Activated naive CD8-positive, alpha-beta T cell treated with anti-CD3 and anti-CD28 coated beads for 36 hours (primary cell): ENCODE data around the gene FAM135A. TPM values are rescaled to one million over a fixed set of nuclear protein-coding genes. Genes with fewer than 3 reads are reported as not detected.
"Not testable (repeated sequence)": the region's sequence is repeated elsewhere in the genome, so short reads cannot be mapped to it uniquely, and the experiment has no call there.

ENCODE experiments used
- DNase-seq: peaks from one replicate; pipeline ENCODE4 v3.0.0; 2021
- H3K27ac Mint-ChIP-seq: one replicate; pipeline ENCODE4 v1.8.0; 2022; ENCODE audit warnings: mild to moderate bottlenecking, moderate library complexity, mixed read lengths
- H3K27me3 Mint-ChIP-seq: one replicate; pipeline ENCODE4 v1.8.0; 2022; ENCODE audit warnings: mild to moderate bottlenecking, mixed read lengths
- H3K36me3 Mint-ChIP-seq: one replicate; pipeline ENCODE4 v1.8.0; 2021; ENCODE audit warnings: mild to moderate bottlenecking, mixed read lengths
- H3K4me1 Mint-ChIP-seq: one replicate; pipeline ENCODE4 v1.8.0; 2021; ENCODE audit warnings: mixed read lengths
- H3K4me3 Mint-ChIP-seq: one replicate; pipeline ENCODE4 v1.8.0; 2022; ENCODE audit warnings: mild to moderate bottlenecking, moderate library complexity, mixed read lengths
- H3K9me3 Mint-ChIP-seq: one replicate; pipeline ENCODE4 v1.8.0; 2022; ENCODE audit warnings: mixed read lengths
- total RNA-seq, 2 experiments: library from RNA; stranded (reverse); gene quantifications; one replicate each; pipeline ENCODE4 v1.2.3, GENCODE V29; 2021

The FAM135A gene
- total RNA-seq, 2 experiments from 2014 or later, result 6.5 to 7.3 TPM

GRCh38 chr6:70527071-70527737 lies 113.9 kb downstream of the FAM135A start:
- DNase-seq, result no peak
- Mint-ChIP-seq H3K4me1 (peaks cover 6% of the 10 kb centered on the region), H3K4me3 (no peak overlapping the region), H3K27me3 (no peaks in the 10 kb centered on the region), H3K27ac (no peak overlapping the region), H3K36me3 (peaks cover 7% of the 10 kb centered on the region), H3K9me3 (no peaks in the 10 kb centered on the region)

DNA sequence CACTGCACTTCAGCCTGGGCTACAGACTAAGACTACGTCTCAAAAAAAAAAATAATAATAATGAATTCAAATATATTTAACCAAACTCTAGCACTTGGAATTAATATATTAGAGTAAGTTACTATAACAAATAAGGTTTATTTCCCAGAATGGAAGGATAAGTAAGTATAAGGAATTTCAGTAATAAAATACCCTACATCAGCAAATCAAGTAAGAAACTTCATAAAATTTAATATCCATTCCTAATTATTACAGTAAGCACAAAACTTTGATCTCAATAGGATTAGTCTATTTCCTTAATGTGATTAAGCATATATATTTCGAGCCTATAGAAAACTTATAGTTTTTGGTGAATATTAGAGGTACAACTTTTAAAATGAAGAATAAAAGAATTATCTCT lies 116.7 kb downstream of the FAM135A start:
- H3K4me3 Mint-ChIP-seq, result no peak overlapping the region
- H3K4me1 Mint-ChIP-seq, result peaks cover 6% of the 10 kb centered on the region
- H3K9me3 Mint-ChIP-seq, result no peaks in the 10 kb centered on the region
- DNase-seq, result no peak
- H3K27me3 Mint-ChIP-seq, result no peaks in the 10 kb centered on the region
- no peak overlapping the region for H3K27ac Mint-ChIP-seq
- peaks cover 4% of the 10 kb centered on the region for H3K36me3 Mint-ChIP-seq

- Mint-ChIP-seq H3K4me3 (no peak overlapping the region), H3K27ac (no peak overlapping the region), H3K27me3 (no peaks in the 10 kb centered on the region), H3K36me3 (peaks cover 3% of the 10 kb centered on the region), H3K9me3 (no peaks in the 10 kb centered on the region), H3K4me1 (peaks cover 6% of the 10 kb centered on the region)
- no peak for DNase-seq
Measured at GRCh38 chr6:70531133-70531532, 117.8 kb downstream of the FAM135A start.

- peaks cover 8% of the 10 kb centered on the region for H3K36me3 Mint-ChIP-seq
- no peak overlapping the region for H3K4me3 Mint-ChIP-seq
- no peak for DNase-seq
- H3K27ac Mint-ChIP-seq, result no peak overlapping the region
- H3K4me1 Mint-ChIP-seq, result peaks cover 3% of the 10 kb centered on the region
- H3K9me3 Mint-ChIP-seq, result no peaks in the 10 kb centered on the region
- no peaks in the 10 kb centered on the region for H3K27me3 Mint-ChIP-seq
Measured at GRCh38 chr6:70537266-70537665, 124.0 kb downstream of the FAM135A start.

GRCh38 chr6:70538376-70538775 lies 125.1 kb downstream of the FAM135A start:
- no peak overlapping the region for H3K27ac Mint-ChIP-seq
- no peaks in the 10 kb centered on the region for H3K27me3 Mint-ChIP-seq
- H3K4me3 Mint-ChIP-seq, result no peak overlapping the region
- no peaks in the 10 kb centered on the region for H3K9me3 Mint-ChIP-seq
- no peak for DNase-seq
- peaks cover 8% of the 10 kb centered on the region for H3K36me3 Mint-ChIP-seq
- H3K4me1 Mint-ChIP-seq, result peaks cover 3% of the 10 kb centered on the region

DNA sequence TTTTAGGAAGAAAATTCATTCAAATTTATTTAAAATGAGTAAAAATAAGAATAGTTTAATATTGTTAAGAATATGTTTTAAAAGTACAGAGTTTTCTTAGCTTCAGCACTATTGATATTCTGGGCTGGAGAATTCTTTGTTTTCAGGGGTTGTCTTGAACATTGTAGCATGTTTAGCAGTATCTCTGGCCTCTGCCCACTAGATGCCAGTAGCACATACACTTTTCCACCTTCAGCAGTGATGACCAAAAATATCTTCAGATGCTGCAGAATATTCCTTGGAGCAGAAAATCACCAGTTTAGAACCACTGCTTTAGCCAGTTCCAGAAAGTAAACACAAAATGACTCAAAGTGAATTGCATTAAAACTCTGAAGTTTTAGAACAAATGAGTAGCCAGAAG lies 134.0 kb downstream of the FAM135A start:
- H3K4me3 Mint-ChIP-seq, result no peak overlapping the region
- DNase-seq, result no peak
- H3K9me3 Mint-ChIP-seq, result no peaks in the 10 kb centered on the region
- no peak overlapping the region for H3K27ac Mint-ChIP-seq
- no peaks in the 10 kb centered on the region for H3K4me1 Mint-ChIP-seq
- no peaks in the 10 kb centered on the region for H3K27me3 Mint-ChIP-seq
- no peaks in the 10 kb centered on the region for H3K36me3 Mint-ChIP-seq

- Mint-ChIP-seq H3K36me3 (no peaks in the 10 kb centered on the region), H3K4me3 (no peak overlapping the region), H3K9me3 (no peaks in the 10 kb centered on the region), H3K27me3 (no peaks in the 10 kb centered on the region), H3K4me1 (no peaks in the 10 kb centered on the region), H3K27ac (no peak overlapping the region)
- no peak for DNase-seq
Measured at GRCh38 chr6:70547905-70548304, 134.6 kb downstream of the FAM135A start.

DNA sequence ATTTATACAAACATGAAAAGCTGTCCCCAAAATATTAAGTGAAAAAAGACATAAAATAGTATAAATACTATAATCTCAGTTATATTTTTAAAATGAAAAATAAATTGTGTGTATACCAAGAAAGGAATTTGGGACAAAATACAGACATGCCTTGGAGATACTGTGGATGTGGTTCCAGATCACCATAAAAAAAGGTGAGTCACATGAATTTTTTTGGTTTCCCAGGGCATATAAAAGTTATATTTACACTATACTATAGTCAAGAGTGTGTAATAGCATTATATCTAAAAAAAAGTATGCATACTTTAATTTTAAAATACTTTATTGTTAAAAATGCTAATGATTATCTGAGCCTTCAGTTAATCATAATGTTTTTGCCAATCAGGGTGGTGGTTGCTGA lies 136.0 kb downstream of the FAM135A start:
- DNase-seq, result no peak
- Mint-ChIP-seq H3K9me3 (no peaks in the 10 kb centered on the region), H3K36me3 (no peaks in the 10 kb centered on the region), H3K4me3 (no peak overlapping the region), H3K27ac (no peak overlapping the region), H3K27me3 (no peaks in the 10 kb centered on the region), H3K4me1 (no peaks in the 10 kb centered on the region)

- Mint-ChIP-seq H3K27me3 (no peaks in the 10 kb centered on the region), H3K36me3 (no peaks in the 10 kb centered on the region), H3K9me3 (no peaks in the 10 kb centered on the region), H3K27ac (no peak overlapping the region), H3K4me1 (no peaks in the 10 kb centered on the region), H3K4me3 (no peak overlapping the region)
- no peak for DNase-seq
Measured at GRCh38 chr6:70551566-70551965, 138.3 kb downstream of the FAM135A start.

DNA sequence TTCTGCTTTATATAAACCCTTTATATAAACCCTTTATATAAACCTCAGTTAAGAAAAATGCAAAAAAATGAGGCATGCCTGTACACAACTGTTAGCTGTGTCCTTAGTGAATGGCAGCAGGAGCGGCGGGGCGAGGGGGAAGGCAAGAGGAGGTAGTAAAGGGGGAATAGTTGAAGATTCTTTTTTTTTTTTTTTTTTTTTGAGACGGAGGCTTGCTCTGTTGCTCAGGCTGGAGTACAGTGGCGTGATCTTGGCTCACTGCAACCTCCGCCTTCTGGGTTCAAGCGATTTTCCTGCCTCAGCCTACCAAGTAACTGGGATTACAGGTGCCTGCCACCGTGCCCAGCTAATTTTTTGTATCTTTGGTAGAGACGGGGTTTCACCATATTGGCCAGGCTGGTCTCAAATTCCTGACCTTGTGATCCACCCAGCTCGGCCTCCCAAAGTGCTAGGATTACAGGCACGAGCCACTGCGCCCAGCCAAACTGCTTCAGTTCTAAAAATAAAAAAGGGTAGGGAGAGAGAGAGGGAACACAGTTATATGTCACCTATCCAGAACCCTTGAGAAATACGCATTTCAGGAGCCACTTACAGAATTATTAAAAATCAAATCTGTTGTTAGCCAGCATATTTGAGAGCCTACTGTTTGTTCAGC lies 139.1 kb downstream of the FAM135A start:
- not testable (repeated sequence) for H3K4me1 Mint-ChIP-seq, H3K36me3 Mint-ChIP-seq

GRCh38 chr6:70552974-70553373 lies 139.7 kb downstream of the FAM135A start:
- H3K27me3 Mint-ChIP-seq, result no peaks in the 10 kb centered on the region
- peaks cover 3% of the 10 kb centered on the region for H3K36me3 Mint-ChIP-seq
- H3K9me3 Mint-ChIP-seq, result no peaks in the 10 kb centered on the region
- H3K4me1 Mint-ChIP-seq, result peaks cover 11% of the 10 kb centered on the region
- DNase-seq, result no peak
- H3K27ac Mint-ChIP-seq, result no peak overlapping the region
- no peak overlapping the region for H3K4me3 Mint-ChIP-seq

More for the DNA sequence above, 139.1 kb downstream of the FAM135A start:
- H3K27ac Mint-ChIP-seq, H3K9me3 Mint-ChIP-seq, H3K27me3 Mint-ChIP-seq, DNase-seq, H3K4me3 Mint-ChIP-seq: not testable (repeated sequence)

GRCh38 chr6:70557998-70558397 lies 144.7 kb downstream of the FAM135A start:
- DNase-seq, result no peak
- peak overlapping the region; percentile 78 for H3K27ac Mint-ChIP-seq
- H3K36me3 Mint-ChIP-seq, result peaks cover 3% of the 10 kb centered on the region
- peaks cover under 1% of the 10 kb centered on the region for H3K27me3 Mint-ChIP-seq
- no peaks in the 10 kb centered on the region for H3K9me3 Mint-ChIP-seq
- H3K4me1 Mint-ChIP-seq, result peaks cover 19% of the 10 kb centered on the region
- peak overlapping the region; percentile 13 for H3K4me3 Mint-ChIP-seq

DNA sequence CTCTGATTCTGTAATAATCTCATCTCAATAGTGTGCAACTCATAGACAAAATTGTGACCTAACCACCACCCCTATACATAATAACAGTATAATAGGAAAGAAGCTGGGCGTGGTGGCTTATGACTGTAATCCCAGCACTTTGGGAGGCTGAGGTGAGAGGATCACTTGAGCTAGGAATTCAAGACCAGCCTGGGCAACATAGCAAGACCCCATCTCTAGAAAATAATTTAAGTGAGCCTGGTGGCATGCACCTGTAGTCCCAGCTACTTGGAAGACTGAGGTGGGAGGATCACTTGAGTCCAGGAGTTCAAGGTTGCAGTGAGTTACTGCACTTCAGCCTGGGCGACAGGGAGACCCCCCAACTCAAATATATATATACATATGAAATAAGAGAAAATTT lies 149.1 kb downstream of the FAM135A start:
- not testable (repeated sequence) for H3K27me3 Mint-ChIP-seq, DNase-seq, H3K27ac Mint-ChIP-seq, H3K9me3 Mint-ChIP-seq, H3K36me3 Mint-ChIP-seq, H3K4me3 Mint-ChIP-seq
- peaks cover 18% of the 10 kb centered on the region for H3K4me1 Mint-ChIP-seq

DNA sequence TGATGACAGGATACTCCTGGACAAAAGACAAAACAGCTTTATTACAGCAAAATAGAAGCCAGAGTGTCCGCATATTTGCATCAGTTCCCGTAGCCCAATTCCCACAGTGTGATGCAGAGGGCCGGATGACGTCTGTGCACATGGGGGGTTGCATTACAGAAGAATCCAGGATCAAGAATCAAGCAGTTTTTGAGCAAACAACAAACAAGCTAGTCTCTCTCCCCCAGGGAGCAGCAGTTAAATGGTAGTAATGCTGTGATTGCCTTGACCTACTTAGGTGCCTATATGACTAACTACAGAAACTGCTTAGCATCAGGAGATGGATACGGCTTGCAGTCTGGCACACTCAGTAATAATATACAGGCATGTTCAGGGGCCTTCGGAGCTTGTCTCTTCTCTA lies 150.2 kb downstream of the FAM135A start:
- peaks cover 4% of the 10 kb centered on the region for H3K27me3 Mint-ChIP-seq
- H3K4me3 Mint-ChIP-seq, result no peak overlapping the region
- H3K9me3 Mint-ChIP-seq, result no peaks in the 10 kb centered on the region
- H3K4me1 Mint-ChIP-seq, result peaks cover 11% of the 10 kb centered on the region
- H3K36me3 Mint-ChIP-seq, result peaks cover 5% of the 10 kb centered on the region
- no peak overlapping the region for H3K27ac Mint-ChIP-seq
- DNase-seq, result no peak

- Mint-ChIP-seq H3K27me3 (peaks cover 4% of the 10 kb centered on the region), H3K4me1 (peaks cover 14% of the 10 kb centered on the region), H3K9me3 (no peaks in the 10 kb centered on the region), H3K36me3 (peaks cover 19% of the 10 kb centered on the region), H3K27ac (peak within 1 kb of the TSS; percentile 84), H3K4me3 (peak within 1 kb of the TSS; percentile 86)
- peak; percentile 94 for DNase-seq
Measured at GRCh38 chr6:70566751-70567382, 153.6 kb downstream of the FAM135A start, which contains the start of gene SDHAF4. TSS of gene SDHAF4 (plus strand) at chr6:70566930. CDS start at chr6:70566941, 11 bp downstream.
